Peyer's patch (tissue), 4 donors: ENCODE data around the gene EIF5. TPM values are rescaled to one million over a fixed set of nuclear protein-coding genes. Genes with fewer than 3 reads are reported as not detected.

Source experiments
- DNase-seq, 3 donors: peaks; one replicate each; pipeline ENCODE4 v3.0.0-alpha.2; 2017 to 2019
- H3K27ac ChIP-seq, 4 donors: fragments of 200-600 bp; sonication (generic); one replicate each; pipeline ENCODE4 v1.5.1; 2016 to 2019
- H3K27me3 ChIP-seq, 2 donors: fragments of 200-600 bp; sonication (generic); one replicate each; pipeline ENCODE4 v1.5.1; 2019
- H3K36me3 ChIP-seq, 3 donors: fragments of 200-600 bp; sonication (generic); one replicate each; pipeline ENCODE4 v1.5.1; 2016 to 2019
- H3K4me1 ChIP-seq, 4 donors: fragments of 200-600 bp; sonication (generic); one replicate each; pipeline ENCODE4 v1.5.1; 2016 to 2019
- H3K4me3 ChIP-seq, 4 donors: fragments of 200-600 bp; sonication (generic); 1 replicate in 3 of 4; 2 replicates in 1 of 4; pipeline ENCODE4 v1.5.1; 2016 to 2019; ENCODE audit warnings: mild to moderate bottlenecking in 1 of 4
- H3K9me3 ChIP-seq, 4 donors: fragments of 200-600 bp; sonication (generic); one replicate each; pipeline ENCODE4 v1.5.1; 2016 to 2019; ENCODE audit warnings: mild to moderate bottlenecking in 1 of 4
- POLR2A ChIP-seq, 2 donors: fragments of 450-650 bp; IDR thresholded peaks; one replicate each; pipeline ENCODE4 v1.5.1; 2017; ENCODE audit warnings: antibody characterized with exemption in 2 of 2, mild to moderate bottlenecking in 2 of 2, moderate library complexity in 2 of 2
- total RNA-seq, 4 donors: library from RNA; depleted of rRNA; stranded (reverse); fragments of >200 nt; gene quantifications; one replicate each; pipeline ENCODE4 v1.1.0, GENCODE V29; 2016
- TF ChIP-seq, protein P1 (sequence below), 6 experiments: fragments of 450-650 bp in 4 of 6; fragments of 200-600 bp in 2 of 6; sonication (generic) in 1 of 6; IDR thresholded peaks; one replicate each; pipeline ENCODE4 v1.5.1; 2017 to 2019; ENCODE audit warnings: antibody characterized with exemption in 6 of 6, mild to moderate bottlenecking in 3 of 6, moderate library complexity in 1 of 6

The EIF5 gene
- total RNA-seq, 4 donors from 2014 or later, result 176 to 226 (median 217) TPM

DNA sequence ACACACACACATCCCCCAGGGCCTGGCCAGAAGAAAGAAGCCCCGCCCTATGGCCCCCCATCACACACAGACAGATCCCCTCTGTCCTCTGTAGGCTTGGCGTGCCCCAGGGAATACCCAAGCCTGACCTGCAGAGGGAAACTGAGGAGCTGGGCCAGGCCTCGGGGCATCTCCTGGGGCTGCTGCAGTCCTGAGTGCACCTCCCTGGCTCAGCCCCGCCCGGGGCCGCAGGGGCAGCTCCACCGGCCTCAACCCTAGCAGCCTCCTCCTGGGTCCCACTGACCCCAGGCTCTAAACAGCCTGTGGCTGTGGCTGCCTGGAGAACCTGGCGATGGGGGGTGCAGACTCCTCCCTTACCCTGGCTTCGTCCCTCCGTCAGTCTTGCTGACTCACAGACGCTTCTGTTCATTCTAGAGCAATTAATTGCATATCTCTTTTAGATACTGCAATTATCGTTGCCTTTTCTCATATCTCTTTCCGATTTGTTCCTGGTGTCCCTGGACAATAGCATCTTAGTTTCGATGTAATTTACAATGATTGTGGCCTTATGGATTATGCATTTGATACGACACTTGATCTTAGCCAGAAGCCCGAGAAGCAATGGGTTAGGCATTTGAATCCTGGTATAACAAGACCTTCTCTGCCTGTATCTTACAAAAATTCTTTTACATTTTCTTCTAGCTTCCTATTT lies 45.8 kb upstream of the EIF5 start:
- no peak overlapping the region for H3K27ac ChIP-seq
- H3K9me3 ChIP-seq, result no peaks in the 10 kb centered on the region
- H3K4me3 ChIP-seq, result no peak overlapping the region
- no peaks in the 10 kb centered on the region for H3K27me3 ChIP-seq
- DNase-seq, result peak in 1 of 3 donors; percentile 35
- no peaks in the 10 kb centered on the region for H3K36me3 ChIP-seq
- no peak for TF ChIP-seq POLR2A (IDR thresholded peaks at IDR 0.05)
- TF ChIP-seq, protein P1, sequence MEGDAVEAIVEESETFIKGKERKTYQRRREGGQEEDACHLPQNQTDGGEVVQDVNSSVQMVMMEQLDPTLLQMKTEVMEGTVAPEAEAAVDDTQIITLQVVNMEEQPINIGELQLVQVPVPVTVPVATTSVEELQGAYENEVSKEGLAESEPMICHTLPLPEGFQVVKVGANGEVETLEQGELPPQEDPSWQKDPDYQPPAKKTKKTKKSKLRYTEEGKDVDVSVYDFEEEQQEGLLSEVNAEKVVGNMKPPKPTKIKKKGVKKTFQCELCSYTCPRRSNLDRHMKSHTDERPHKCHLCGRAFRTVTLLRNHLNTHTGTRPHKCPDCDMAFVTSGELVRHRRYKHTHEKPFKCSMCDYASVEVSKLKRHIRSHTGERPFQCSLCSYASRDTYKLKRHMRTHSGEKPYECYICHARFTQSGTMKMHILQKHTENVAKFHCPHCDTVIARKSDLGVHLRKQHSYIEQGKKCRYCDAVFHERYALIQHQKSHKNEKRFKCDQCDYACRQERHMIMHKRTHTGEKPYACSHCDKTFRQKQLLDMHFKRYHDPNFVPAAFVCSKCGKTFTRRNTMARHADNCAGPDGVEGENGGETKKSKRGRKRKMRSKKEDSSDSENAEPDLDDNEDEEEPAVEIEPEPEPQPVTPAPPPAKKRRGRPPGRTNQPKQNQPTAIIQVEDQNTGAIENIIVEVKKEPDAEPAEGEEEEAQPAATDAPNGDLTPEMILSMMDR (IDR thresholded peaks at IDR 0.05), result no peak
- H3K4me1 ChIP-seq, result no peaks in the 10 kb centered on the region

DNA sequence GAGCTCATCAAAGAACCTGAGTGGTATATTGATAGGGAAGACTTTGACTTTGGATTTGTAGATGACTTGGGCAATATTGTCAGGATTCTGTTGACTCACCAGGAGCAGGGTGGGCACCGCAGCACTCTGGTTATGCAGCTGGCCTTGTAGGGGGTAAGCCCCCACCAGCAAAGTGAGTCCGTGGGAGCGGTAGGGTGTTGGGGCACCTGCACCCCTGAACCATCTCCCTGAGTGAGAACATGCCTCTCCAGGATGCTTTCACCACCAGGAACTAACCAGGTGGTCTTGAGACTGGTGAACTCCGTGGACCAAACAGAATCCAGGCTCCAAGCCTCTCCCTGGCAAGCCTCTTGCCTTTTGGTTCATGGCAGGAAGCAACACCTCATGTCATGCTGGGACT lies 44.0 kb upstream of the EIF5 start:
- no peaks in the 10 kb centered on the region for H3K9me3 ChIP-seq
- H3K27me3 ChIP-seq, result no peaks in the 10 kb centered on the region
- H3K36me3 ChIP-seq, result no peaks in the 10 kb centered on the region
- H3K4me1 ChIP-seq, result no peaks in the 10 kb centered on the region
- no peak for TF ChIP-seq POLR2A (IDR thresholded peaks at IDR 0.05)
- TF ChIP-seq, protein P1 (IDR thresholded peaks at IDR 0.05), result no peak
- no peak overlapping the region for H3K4me3 ChIP-seq
- H3K27ac ChIP-seq, result no peak overlapping the region
- peak in 1 of 3 donors; percentile 17 for DNase-seq

GRCh38 chr14:103290494-103290893 lies 43.5 kb upstream of the EIF5 start:
- H3K4me1 ChIP-seq, result no peaks in the 10 kb centered on the region
- no peaks in the 10 kb centered on the region for H3K27me3 ChIP-seq
- no peak overlapping the region for H3K4me3 ChIP-seq
- no peaks in the 10 kb centered on the region for H3K9me3 ChIP-seq
- no peaks in the 10 kb centered on the region for H3K36me3 ChIP-seq
- no peak for TF ChIP-seq POLR2A (IDR thresholded peaks at IDR 0.05)
- TF ChIP-seq, protein P1 (IDR thresholded peaks at IDR 0.05), result no peak
- DNase-seq, result peak in 1 of 3 donors; percentile 33
- H3K27ac ChIP-seq, result no peak overlapping the region

GRCh38 chr14:103290961-103291360 lies 43.1 kb upstream of the EIF5 start:
- TF ChIP-seq, protein P1 (IDR thresholded peaks at IDR 0.05), result no peak
- TF ChIP-seq POLR2A (IDR thresholded peaks at IDR 0.05), result no peak
- peak in 1 of 3 donors; percentile 25 for DNase-seq
- Histone ChIP-seq H3K4me1 (no peaks in the 10 kb centered on the region), H3K9me3 (no peaks in the 10 kb centered on the region), H3K36me3 (no peaks in the 10 kb centered on the region), H3K4me3 (no peak overlapping the region), H3K27me3 (no peaks in the 10 kb centered on the region), H3K27ac (no peak overlapping the region)

- H3K27me3 ChIP-seq, result no peaks in the 10 kb centered on the region
- H3K36me3 ChIP-seq, result no peaks in the 10 kb centered on the region
- no peak for TF ChIP-seq POLR2A (IDR thresholded peaks at IDR 0.05)
- TF ChIP-seq, protein P1 (IDR thresholded peaks at IDR 0.05), result peak; percentile 78 to 95 (median 91)
- H3K27ac ChIP-seq, result no peak overlapping the region
- H3K9me3 ChIP-seq, result no peaks in the 10 kb centered on the region
- DNase-seq, result peak; percentile 65 to 89 (median 85)
- no peak overlapping the region for H3K4me3 ChIP-seq
- no peaks in the 10 kb centered on the region for H3K4me1 ChIP-seq
Measured at GRCh38 chr14:103292426-103293374, 41.3 kb upstream of the EIF5 start.
